GM21825 (cell line): Measurements from ENCODE around the gene MRPS22.
A peak's percentile ranks its signal among the peaks of the same experiment; 100 is the strongest.

Experiments used
- ATAC-seq: cut with Tn5 transposase; IDR thresholded peaks from one replicate; pipeline ENCODE4 v1.9.1; 2021; ENCODE audit warnings: mild to moderate bottlenecking, moderate library complexity; ENCODE audit not compliant: unreplicated experiment

MRPS22 gene

DNA sequence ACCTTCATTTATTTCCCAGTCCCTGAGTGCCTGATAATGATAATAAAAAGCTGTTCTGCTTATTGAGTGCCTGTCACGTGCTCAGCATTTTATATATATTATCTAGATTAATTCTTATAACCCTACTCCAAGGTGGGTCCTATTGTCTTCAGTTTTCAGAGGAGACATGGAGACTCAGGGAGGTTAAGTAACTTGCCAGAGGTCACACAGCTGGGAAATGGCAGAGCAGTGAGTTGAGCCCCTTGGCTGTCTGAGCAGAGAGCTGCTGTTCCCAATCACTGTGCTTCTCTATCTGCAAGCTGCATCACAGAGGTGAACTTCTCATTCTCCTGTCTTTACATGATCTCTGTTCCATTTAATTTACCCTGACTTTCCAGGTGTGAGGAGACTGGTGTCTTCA lies 32.3 kb upstream of the MRPS22 start:
- no peak for ATAC-seq

DNA sequence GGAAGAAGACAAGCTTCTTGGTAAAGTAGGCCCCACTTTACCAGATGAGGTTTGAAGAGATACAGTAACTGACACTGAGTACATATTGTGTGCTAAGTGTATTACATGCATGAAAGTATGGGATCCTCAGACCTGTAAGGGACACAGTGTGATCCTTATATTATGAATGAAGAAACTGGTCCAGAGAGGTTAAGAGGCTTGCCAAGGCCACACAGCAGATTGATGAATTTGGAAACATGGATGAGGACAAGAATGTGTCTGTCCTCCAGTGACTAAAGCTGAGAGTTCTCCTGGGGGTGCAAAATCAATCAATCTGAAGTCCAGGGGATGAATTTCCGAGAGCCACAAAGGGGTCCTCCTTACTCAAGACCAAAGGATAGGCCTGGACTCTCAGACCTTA lies 31.4 kb upstream of the MRPS22 start:
- no peak for ATAC-seq

DNA sequence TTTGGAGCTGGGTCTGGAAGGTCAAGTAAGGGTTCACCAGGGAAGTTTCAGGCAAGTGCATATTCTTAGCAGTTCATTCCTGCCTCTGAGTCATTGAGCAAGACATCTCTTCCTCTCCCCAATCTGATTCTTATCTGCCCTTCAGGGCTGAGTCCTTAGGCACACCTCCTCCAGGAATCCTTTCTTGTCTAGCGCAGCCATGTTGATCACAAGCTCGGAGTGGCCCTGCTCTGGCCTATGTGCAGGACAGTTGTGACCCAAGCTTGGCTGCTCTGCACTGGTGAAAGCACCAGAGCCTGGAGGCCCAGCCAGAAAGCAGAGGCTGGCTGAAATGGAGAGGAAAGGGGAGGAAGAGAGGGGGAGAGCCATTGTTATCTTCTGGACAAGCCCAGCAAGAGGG lies 30.9 kb upstream of the MRPS22 start:
- ATAC-seq: no peak

DNA sequence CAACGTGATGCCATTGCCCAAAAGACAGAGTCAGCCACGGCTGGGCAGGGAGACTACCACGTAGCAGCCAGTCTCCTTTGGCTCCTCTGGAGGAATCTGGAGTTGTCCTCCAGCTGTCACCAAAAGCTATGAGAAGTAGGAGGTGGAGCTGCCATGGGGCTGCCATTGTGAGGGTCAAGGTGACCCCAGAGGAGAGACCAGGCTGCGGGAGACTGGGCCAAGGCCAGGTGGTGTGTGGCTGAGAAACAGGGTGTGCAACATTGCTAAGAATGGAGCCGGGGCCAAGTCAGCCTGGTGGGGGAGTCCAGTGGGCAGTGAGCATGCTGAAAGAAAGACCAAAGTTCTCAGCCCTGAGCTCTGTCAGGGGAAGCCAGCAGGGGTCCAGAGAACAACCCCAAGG lies 29.9 kb upstream of the MRPS22 start:
- ATAC-seq: no peak

DNA sequence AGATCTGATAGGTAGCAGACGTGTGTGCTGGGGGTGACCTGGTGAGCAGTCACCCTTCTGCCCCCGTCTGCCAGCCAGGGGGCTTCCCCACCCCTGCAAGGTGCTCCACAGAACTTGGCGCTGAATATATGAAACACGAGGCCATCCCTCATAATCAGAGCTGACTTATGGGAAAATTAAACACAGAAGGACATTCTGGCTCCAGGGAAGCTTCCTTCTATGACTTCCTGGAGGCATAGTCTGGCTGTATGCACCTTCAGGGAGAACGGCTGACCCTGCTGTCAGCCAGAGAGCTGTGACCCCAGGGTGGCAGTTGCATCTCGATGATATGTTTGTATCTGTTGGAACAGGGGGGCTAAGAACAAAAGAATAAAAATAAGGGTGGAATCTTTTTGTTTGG lies 26.6 kb upstream of the MRPS22 start:
- ATAC-seq: no peak

DNA sequence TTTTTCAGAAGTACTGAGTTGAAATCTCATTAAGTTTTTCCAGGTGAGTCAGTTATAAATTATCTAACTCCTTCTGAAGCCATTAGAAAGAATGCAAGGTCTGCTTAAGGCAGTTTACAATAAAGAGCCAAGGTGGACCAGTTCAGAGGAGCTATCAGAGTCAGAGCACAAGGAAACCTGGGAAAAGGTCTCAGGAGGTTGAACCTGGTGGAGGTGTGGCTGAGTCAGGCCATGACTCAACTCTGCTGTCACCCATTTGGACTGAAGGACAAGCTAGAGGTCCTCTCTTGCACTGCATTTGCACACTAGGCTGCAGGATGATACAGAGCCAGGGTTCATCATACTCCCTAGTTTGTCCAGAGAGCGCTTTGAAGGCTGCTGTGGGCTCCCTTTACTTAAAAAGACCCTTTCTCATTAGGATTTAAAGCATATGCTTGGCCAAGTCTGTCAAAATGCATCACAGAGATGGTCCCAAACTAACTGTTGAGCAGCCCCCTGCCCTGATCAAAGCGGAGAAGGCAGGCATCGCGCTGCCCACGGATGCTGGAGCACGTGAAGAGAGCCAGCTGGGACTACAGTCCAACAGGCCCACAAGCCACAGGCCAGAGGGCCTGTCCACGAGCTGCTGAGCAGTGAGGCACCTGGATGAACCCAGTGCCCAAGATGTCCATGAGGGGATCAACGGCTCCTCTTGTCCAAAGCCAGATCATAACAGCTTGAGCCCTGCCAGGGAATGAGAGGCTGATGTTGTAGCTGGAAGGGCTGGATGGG lies 26.0 kb upstream of the MRPS22 start:
- no peak for ATAC-seq

DNA sequence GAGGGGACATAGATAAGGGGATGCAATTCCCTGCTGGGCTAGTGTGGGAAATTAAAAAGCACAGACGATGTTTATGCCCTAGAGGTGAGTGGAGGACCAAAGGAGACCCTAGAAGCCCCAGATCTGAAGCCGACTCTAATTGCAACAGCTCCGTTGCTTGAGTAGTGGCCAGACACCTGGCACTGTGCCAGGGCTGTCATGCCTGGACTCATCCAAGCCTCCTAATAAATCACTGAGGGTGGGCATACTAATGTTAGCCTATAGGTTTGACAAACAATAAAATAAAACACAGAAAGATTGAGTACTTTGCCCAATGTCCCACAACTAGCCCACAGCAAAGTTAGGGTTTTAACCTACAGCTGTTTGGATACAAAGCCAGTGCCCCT lies 25.4 kb upstream of the MRPS22 start:
- ATAC-seq: no peak

DNA sequence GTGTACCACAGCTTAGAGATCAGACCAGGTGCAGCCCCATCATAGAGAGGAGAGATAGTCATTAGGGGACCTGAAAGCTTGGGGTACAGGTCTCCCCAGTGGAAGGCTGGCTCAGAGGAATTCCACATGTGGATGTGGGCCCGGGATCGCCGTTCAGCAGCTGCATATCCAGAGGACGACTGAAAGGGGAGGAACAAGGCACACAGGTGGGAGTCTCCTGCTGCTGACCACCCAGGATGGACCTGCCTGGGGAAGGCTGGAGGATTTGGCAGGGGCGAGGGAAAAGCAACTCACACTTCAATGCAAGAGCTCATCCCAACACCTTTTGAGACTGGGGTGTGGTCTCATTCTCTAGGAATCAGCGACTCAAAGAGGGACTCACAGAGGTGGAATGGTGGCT lies 25.0 kb upstream of the MRPS22 start:
- no peak for ATAC-seq

DNA sequence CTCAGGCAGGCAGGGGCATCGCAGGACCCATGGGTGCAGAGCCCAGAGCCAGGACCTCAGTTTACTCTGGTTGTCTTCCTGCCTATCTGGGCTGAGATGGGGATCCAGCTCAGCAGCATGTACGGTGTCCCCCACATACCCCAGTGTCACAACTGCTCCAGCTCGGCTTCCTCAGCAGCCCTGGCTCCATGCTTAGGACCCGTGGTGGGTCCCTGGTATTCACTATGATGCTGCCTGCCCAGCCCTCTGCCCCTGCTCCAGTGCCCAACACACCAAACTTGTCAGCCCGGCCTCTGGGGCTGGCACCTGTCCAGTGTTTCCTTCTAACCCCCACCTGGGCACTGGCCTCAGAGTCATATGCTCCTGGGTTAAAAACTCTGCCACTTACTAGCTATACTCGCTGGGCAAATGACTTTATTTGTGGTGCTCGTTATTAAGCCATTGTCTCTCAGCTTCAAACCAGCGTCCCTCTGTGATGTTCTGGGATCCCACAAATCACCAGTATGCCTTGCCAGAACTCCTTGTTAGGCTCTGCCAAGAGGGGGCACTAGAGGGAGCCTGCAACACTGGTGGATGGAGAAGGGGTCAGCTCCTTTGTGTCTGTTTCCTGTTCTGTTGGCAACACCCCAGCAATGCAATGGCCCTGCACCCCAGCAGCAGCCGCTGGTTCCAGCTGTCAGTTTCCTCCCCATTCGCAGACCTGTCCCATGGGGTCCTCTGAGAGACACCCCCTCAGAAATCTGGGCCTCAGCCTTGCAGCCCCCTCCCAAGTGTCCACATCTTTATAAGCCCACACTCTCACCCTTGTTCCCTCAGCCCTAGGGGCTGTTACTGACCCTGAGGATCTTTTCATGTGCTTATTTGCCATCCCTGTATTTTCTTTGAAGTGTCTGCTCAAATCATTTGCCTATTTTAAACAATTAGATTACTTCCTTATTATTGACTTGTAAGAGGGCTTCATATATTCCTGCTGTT lies 24.1 kb upstream of the MRPS22 start:
- no peak for ATAC-seq

DNA sequence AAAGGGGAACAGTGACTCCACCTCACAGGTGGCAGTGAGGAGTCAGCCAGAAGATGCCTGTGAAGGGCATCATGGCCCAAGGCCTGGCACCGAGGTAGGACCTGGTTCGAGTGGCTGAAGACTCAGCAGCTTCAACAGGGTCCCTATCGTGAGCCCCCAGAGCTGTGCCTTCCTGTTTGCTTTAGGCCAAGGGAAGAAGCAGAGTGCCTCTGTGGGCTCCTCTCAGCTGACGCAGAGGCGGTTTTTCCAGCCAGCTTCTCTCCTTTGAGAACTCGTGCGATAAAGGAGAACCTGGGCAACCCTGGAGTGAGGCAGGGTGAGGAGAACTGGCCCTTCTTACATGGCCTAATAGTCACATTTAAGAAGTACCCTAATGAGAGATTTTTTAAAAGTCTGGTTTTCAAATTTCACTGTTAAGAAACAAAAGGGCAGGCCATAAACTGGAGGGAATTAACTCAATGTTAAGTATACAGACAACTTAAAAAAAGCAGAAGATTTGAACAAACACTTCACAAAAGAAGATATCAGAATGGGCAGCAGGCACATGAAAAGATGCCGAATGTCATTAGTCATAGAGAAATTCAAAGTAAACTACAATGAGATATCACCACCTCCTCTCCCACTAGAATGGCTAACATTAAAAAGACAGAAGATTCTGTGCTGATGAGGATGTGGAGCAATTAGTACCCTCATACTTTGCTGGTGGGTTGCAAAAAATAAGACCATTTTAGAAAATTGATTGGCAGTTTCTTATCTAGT lies 23.1 kb upstream of the MRPS22 start:
- no peak for ATAC-seq

DNA sequence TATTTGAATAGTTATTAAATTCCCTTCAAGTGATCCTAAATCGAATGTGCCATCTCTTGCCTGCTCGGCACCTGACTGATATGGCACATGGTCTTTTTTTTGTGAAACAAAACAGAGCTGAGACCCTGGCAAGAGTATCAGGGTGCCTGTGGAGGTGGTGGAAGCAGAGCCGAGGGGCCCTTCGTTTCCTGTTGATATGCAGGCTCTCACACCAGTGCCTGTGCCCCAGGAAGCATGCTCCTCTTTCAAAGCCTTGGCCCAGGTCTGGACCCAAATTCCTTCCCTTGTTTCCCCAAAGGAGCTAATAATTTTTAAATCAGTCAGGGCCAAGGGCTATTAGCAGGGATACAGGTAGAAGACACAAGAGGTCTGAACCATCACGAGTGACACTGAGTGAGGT lies 21.5 kb upstream of the MRPS22 start:
- ATAC-seq: no peak

DNA sequence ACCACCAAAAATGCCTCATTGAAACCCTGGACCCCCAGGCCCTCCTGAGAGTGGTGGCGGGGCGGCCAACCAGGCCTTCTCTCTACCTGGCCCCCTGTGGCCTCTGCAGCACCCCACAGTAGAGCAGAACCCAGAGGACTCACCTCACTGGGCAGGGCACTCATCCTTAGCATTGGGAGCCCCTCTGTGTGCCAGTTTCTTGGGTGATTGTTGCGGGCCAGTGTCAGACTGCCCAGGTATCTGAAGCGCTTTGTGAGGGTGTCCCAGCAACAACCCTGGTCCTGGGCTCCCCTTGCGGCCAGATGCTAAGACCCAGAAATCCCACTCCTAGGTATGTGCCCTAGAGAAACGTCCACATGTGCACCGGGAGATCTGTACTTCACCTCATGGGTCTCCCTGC lies 20.7 kb upstream of the MRPS22 start:
- ATAC-seq: no peak

DNA sequence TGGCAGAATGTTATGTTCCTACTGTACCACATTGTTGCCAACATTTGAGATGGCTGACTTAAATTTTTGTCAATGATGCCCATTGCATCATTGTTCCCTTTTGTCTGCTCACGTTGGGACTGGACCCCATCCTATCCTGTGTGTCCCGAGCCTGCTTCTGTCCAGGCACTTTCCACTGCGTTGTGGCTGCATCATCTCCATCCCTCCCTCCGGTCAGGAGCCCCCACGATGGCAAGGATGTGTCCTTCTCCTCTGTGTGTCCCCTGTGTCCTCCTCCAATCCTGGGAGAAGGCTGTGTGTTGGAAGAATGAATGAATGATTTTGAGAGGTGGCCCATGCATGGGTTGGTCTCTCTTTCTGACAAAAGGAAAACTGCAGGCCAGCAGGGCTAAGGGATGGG lies 19.4 kb upstream of the MRPS22 start:
- ATAC-seq: no peak

DNA sequence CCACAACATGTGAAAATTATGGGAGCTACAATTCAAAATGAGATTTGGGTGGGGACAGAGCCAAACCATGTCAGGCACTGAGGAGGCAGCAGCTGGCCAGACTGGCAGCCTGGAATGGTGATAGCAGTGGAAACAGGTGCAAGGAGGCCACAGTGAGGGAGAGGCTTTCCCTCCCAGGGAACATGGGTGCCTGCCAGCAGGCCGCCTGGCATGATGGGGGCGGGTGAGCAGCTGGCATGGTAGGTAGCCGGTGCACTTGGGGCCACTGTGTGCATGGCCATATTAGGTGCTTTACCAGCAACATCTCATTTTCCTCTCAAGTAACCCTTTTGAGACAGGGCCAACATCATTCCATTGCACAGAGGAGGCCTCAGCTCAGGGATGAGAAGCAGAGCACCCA lies 18.3 kb upstream of the MRPS22 start:
- no peak for ATAC-seq

DNA sequence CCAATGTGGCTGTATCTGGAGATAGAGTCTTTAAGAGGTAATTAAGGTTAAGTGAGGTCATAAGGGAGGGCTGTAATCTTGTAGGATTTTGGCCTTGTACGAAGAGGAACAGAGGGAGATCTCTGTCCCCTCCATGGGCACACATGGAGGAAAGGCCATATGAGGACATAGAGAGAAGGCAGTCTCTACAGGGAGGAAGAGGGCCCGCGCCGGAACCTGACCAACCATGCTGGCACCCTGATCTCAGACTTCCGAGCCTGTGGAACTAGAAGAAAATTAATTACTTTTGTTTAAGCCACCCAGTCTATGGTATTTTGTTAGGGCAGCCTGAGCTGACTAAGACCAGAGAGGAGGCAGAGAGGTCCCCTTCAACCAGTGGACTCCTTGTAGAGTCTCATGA lies 17.7 kb upstream of the MRPS22 start:
- ATAC-seq: no peak

DNA sequence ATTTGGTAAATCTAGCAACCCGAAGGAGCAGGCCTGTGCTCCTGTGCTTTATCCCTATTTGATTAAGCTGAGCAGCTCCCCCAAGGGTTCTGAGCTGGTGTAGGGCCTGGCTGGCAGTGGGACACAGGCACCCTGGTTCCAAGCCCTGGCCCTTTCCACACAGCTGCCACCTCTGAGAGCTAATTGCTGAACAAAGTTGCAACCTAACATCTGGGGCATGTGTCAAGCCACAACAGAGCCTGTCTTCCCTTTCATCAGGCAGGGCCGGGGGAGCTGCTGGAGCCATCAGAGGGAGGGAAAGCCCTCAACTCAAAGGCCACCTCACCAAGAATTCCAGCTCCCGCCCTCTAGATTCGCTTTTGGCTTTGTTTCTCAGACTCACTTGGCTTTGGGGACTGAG lies 17.1 kb upstream of the MRPS22 start:
- ATAC-seq: no peak

DNA sequence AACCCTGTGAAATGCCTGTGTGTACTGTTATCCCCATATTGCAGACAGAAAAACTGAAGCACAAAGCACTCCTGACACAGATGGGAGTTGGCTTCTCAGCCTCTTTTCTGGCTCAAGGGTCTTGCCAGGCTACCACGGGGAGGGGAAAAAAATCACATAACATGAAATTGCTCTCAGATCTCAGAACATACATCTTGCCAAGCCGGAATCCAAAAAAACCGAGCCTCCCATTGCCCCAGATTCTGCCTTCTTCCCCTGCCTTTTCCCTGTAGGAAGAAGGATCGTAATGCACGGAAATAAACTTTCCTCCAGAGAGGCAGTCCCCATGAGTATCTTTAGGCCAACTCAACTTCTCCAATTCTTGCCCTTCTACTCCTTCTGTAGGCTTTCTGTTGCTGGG lies 16.6 kb upstream of the MRPS22 start:
- no peak for ATAC-seq

DNA sequence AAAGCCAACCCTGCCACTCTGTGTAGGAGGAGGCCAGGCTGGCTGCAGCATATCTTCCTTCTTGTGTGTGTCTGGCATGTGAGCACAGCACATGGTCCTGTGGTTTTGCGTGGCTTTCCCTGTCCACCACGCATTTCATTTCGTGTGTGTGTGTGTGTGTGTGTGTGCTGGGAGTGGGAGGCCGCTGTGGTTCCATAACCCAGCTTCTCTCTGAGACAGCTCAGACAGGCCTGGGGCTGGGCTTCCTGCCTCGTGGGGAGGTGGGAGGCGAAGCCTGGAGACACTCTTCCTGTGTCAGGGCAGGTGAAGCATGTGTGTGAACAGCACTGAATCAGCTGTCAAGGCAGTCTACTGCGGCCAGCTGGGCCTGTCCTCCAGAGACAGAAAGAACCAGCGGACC lies 16.0 kb upstream of the MRPS22 start:
- no peak for ATAC-seq

DNA sequence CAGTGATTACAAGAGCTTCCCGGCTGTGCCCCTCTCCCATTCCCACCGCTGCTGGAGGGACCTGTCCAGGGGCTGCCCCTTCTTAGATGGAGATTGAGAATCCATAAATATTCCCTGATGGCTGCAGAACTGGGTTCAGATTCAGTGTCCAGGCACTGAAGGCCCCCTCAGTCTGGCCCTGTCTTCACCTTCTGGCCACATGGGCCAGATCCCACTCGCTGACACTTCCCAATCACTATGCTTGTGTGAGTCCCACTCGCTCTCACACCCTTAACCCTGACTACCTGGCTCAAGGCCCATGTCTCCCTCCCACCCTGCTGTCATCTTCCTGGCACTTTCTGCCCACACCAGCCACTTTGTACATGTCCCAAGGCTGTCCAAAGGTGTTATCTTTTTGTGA lies 15.5 kb upstream of the MRPS22 start:
- no peak for ATAC-seq

DNA sequence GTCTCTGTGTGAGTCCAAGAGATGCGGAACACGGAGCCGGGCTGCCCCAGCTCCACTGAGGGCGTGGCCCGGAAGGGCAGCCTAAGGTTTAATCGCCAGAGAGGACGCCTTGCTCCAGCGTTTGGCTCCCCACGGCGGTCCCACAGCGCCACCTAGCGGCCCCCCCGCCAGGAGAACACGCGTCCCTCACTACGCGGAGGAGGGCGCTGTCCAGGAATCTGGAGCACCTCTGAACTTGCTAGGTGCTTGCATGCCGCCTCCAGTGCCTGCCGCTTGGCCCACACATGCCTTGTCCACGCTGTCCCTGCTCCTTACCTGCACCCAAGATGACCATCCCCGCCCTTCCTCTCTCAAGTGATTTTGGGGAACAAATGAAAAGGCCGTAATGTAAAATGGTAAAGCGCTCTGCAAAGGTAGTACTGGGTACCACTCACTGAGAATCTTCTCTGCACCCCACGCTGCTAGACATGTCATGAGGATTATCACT lies 14.4 kb upstream of the MRPS22 start:
- peak; percentile 94 for ATAC-seq

DNA sequence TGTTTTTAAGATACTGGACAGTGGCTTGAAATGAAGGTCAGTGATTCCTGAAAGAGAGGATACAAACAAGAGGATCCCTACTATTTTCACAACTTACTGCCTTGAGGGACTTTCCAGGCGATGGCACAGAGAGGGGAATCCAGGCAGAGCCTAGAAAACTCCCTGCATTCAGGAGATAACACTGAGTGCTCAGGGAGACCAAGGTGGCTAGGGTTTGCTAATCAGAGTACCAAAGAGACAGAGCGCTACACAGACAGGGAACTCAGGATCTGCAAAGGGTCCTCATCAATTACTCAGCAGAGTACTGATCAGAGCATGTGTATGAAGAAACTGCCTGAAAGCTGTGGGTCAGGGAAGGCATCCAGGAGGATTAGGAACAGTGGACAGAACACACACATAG lies 11.7 kb upstream of the MRPS22 start:
- ATAC-seq: no peak
